Tibial artery (tissue), 4 donors: ENCODE results near the gene APP.

Experiments used
- DNase-seq, 2 donors: peaks; one replicate each; pipeline ENCODE4 v3.0.0-alpha.2; 2019
- H3K27ac ChIP-seq, 2 donors: fragments of 200-600 bp; sonication (generic) in 1 of 2; 1 replicate in 1 of 2; 2 replicates in 1 of 2; pipeline ENCODE4 v1.5.1; 2018 to 2019; ENCODE audit warnings: mild to moderate bottlenecking in 1 of 2
- H3K27me3 ChIP-seq, 2 donors: fragments of 200-600 bp; sonication (generic) in 1 of 2; one replicate each; pipeline versions ENCODE4 v1.5.1 to v1.6.0; 2016 to 2019
- H3K36me3 ChIP-seq, 3 donors: fragments of 200-600 bp; sonication (generic) in 2 of 3; one replicate each; pipeline ENCODE4 v1.5.1; 2016 to 2019; ENCODE audit warnings: mild to moderate bottlenecking in 2 of 3
- H3K4me1 ChIP-seq, 4 donors: fragments of 200-600 bp; sonication (generic) in 2 of 4; 1 replicate in 3 of 4; 2 replicates in 1 of 4; pipeline ENCODE4 v1.5.1; 2016 to 2019
- H3K4me3 ChIP-seq, 2 donors: fragments of 200-600 bp; sonication (generic) in 1 of 2; 1 replicate in 1 of 2; 2 replicates in 1 of 2; pipeline ENCODE4 v1.5.1; 2018 to 2019; ENCODE audit warnings: mild to moderate bottlenecking in 2 of 2
- H3K9me3 ChIP-seq, 3 donors: fragments of 200-600 bp; sonication (generic) in 1 of 3; one replicate each; pipeline ENCODE4 v1.5.1; 2016 to 2019
- CTCF ChIP-seq, 2 experiments: fragments of 200-600 bp in 1 of 2; fragments of 450-650 bp in 1 of 2; IDR thresholded peaks; one replicate each; pipeline ENCODE4 v1.5.1; 2017 to 2019; ENCODE audit warnings: antibody characterized with exemption in 2 of 2, mild to moderate bottlenecking in 1 of 2, moderate library complexity in 1 of 2
- intact Hi-C: fragments of 100-400 bp; cut with DNase I; formaldehyde crosslinking; loops from one replicate; pipeline ENCODE4 v1.15.0; 2023; ENCODE audit warnings: low total_unique reads

The APP gene

GRCh38 chr21:26185021-26185420 lies 14.5 kb upstream of the APP start:
- H3K4me1 ChIP-seq = no peaks in the 10 kb centered on the region
- no peak for DNase-seq
- no peaks in the 10 kb centered on the region for H3K27me3 ChIP-seq
- intact Hi-C loops = no loop called here
- H3K36me3 ChIP-seq = no peaks in the 10 kb centered on the region
- no peak overlapping the region for H3K27ac ChIP-seq
- no peak overlapping the region for H3K4me3 ChIP-seq
- TF ChIP-seq CTCF (IDR thresholded peaks at IDR 0.05) = no peak
- no peaks in the 10 kb centered on the region for H3K9me3 ChIP-seq

GRCh38 chr21:26179501-26179900 lies 8.9 kb upstream of the APP start:
- intact Hi-C loops = loop anchor here (10.0 kb wide), 1 partner anchor 445 kb away; the partner anchor contains the start of genes ATP5PF and GABPA
- DNase-seq = no peak
- Histone ChIP-seq H3K4me3 (no peak overlapping the region), H3K27me3 (no peaks in the 10 kb centered on the region), H3K9me3 (no peaks in the 10 kb centered on the region), H3K4me1 (no peaks in the 10 kb centered on the region), H3K36me3 (no peaks in the 10 kb centered on the region), H3K27ac (no peak overlapping the region)
- no peak for TF ChIP-seq CTCF (IDR thresholded peaks at IDR 0.05)

GRCh38 chr21:26177746-26178426 lies 7.3 kb upstream of the APP start:
- no peaks in the 10 kb centered on the region for H3K27me3 ChIP-seq
- no peaks in the 10 kb centered on the region for H3K36me3 ChIP-seq
- intact Hi-C loops = loop anchor here (10.0 kb wide), 1 partner anchor 443 kb away; the partner anchor contains the start of genes ATP5PF and GABPA
- no peak for TF ChIP-seq CTCF (IDR thresholded peaks at IDR 0.05)
- no peak overlapping the region for H3K4me3 ChIP-seq
- no peak for DNase-seq
- H3K27ac ChIP-seq = no peak overlapping the region
- H3K9me3 ChIP-seq = no peaks in the 10 kb centered on the region
- H3K4me1 ChIP-seq = no peaks in the 10 kb centered on the region

- intact Hi-C loops = loop anchor here (10.0 kb wide), 1 partner anchor 442 kb away; the partner anchor contains the start of genes ATP5PF and GABPA
- no peak overlapping the region for H3K27ac ChIP-seq
- H3K4me3 ChIP-seq = no peak overlapping the region
- no peaks in the 10 kb centered on the region for H3K36me3 ChIP-seq
- no peaks in the 10 kb centered on the region for H3K4me1 ChIP-seq
- H3K27me3 ChIP-seq = no peaks in the 10 kb centered on the region
- TF ChIP-seq CTCF (IDR thresholded peaks at IDR 0.05) = no peak
- DNase-seq = no peak
- no peaks in the 10 kb centered on the region for H3K9me3 ChIP-seq
Observed at GRCh38 chr21:26177187-26177586, 6.6 kb upstream of the APP start.

GRCh38 chr21:26171258-26172100 lies 909 bp upstream of the APP start:
- DNase-seq = no peak
- H3K9me3 ChIP-seq = no peaks in the 10 kb centered on the region
- peak overlapping the region; percentile 71 to 81 for H3K4me3 ChIP-seq
- H3K36me3 ChIP-seq = no peaks in the 10 kb centered on the region
- peak overlapping the region; percentile 78 to 79 for H3K27ac ChIP-seq
- intact Hi-C loops = loop anchor here (5.0 to 10.0 kb wide), 2 partner anchors 274 to 437 kb away; partner anchors contain the start of genes ATP5PF and GABPA
- H3K27me3 ChIP-seq = no peaks in the 10 kb centered on the region
- peaks cover 0 to 21% (median 0%) of the 10 kb centered on the region in 4 donors for H3K4me1 ChIP-seq
- TF ChIP-seq CTCF (IDR thresholded peaks at IDR 0.05) = no peak
